Mucosa of rectum (tissue), 2 donors: ENCODE measurements around the gene DYNC1I1.

ENCODE experiments used
- H3K27ac ChIP-seq, 2 donors: one replicate each; pipeline ENCODE4 v1.7.0; 2013; ENCODE audit warnings: inconsistent platforms in 2 of 2, low read depth in 2 of 2, low read length in 2 of 2
- H3K27me3 ChIP-seq, 2 donors: one replicate each; pipeline ENCODE4 v1.7.0; 2013; ENCODE audit warnings: low read length in 2 of 2; ENCODE audit not compliant: control insufficient read depth in 2 of 2, insufficient read depth in 2 of 2
- H3K36me3 ChIP-seq, 2 donors: one replicate each; pipeline ENCODE4 v1.7.0; 2013; ENCODE audit warnings: low read length in 2 of 2; ENCODE audit not compliant: control insufficient read depth in 2 of 2, insufficient read depth in 2 of 2
- H3K4me1 ChIP-seq, 2 donors: one replicate each; pipeline ENCODE4 v1.7.0; 2013; ENCODE audit warnings: low read length in 2 of 2, mild to moderate bottlenecking in 1 of 2; ENCODE audit not compliant: control insufficient read depth in 2 of 2, insufficient read depth in 2 of 2
- H3K4me3 ChIP-seq, 2 donors: one replicate each; pipeline ENCODE4 v1.7.0; 2013; ENCODE audit warnings: low read length in 2 of 2
- H3K9ac ChIP-seq, 2 donors: one replicate each; pipeline ENCODE4 v1.7.0; 2013; ENCODE audit warnings: low read length in 2 of 2, low read depth in 1 of 2, mild to moderate bottlenecking in 1 of 2
- H3K9me3 ChIP-seq, 2 donors: one replicate each; pipeline ENCODE4 v1.7.0; 2013; ENCODE audit warnings: low read length in 2 of 2; ENCODE audit not compliant: control insufficient read depth in 2 of 2
- donor health status: healthy.
- donor health status: Normal muscosa, but diverticular disease.

The DYNC1I1 gene

DNA sequence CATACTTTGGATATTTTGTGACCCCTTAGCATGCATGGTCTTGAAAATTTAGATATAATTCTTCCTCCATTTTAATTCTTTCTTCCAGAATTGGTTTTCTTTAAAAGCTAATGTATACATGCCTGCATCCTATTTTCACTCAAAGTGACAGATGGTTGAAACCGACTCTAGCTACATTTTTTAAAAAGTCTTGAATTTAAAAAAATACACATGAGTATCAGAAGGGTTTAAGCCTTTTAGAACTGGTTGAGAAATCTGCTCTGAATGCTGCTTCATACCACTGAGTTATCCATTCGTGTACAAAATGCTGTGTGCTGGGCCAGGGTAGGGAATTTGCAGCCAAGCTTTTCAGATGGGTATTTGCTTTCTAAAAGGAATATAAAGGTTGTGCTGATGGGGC is 16.5 kb downstream of the DYNC1I1 start:
- Histone ChIP-seq H3K27ac (no peak overlapping the region), H3K4me1 (no peaks in the 10 kb centered on the region), H3K27me3 (no peaks in the 10 kb centered on the region), H3K4me3 (no peak overlapping the region), H3K9ac (no peak overlapping the region), H3K9me3 (no peaks in the 10 kb centered on the region), H3K36me3 (no peaks in the 10 kb centered on the region)

DNA sequence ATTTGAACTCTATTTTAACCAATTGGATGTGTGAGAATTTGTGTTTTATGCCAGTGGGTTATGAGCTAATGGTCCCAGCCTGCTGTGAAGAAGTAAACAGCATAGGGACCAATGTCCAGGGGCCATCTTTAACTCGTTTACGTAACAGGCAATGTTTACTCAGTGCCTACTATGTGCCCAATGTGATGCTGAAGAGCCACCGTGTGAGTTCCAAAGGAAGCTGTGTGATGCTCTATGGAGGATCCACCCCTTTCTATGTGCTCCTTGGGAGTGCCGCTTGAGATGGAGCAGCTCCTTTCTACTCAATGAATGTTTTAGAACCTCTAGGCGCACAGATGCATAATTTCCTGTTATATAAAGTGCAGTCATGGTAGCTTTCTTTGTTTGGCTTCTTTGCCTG is 21.3 kb downstream of the DYNC1I1 start:
- Histone ChIP-seq H3K4me1 (no peaks in the 10 kb centered on the region), H3K36me3 (no peaks in the 10 kb centered on the region), H3K4me3 (no peak overlapping the region), H3K27ac (no peak overlapping the region), H3K27me3 (no peaks in the 10 kb centered on the region), H3K9me3 (no peaks in the 10 kb centered on the region), H3K9ac (no peak overlapping the region)

DNA sequence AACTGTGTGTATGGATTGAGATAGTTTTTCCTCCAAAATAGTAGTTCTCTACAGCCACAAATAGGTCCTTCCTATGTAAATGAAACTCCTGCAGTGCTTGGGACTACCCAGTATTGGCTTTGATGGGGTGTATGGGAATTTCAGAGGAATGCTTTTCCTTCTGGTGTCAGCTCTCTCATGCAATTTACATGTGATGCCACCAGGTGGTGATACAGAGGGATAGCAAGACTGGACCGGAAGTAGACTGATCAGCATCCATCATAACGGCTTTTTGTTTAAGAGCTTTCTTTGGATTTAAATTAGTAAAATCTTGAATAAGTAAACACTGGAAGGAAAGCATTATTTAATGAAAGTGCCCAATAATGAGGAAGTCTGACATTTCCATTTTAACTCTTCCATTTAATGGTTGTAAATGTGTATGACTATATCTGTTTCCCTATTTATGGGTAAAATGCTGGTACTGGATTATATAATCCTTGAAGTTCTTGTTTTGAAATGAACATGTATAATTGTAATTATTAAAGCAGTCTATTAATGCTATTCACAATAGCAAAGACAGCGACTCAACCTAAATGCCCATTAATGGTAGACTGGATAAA is 22.7 kb downstream of the DYNC1I1 start:
- H3K27ac ChIP-seq: no peak overlapping the region
- H3K36me3 ChIP-seq: no peaks in the 10 kb centered on the region
- no peaks in the 10 kb centered on the region for H3K27me3 ChIP-seq
- no peak overlapping the region for H3K9ac ChIP-seq
- no peaks in the 10 kb centered on the region for H3K9me3 ChIP-seq
- no peaks in the 10 kb centered on the region for H3K4me1 ChIP-seq
- no peak overlapping the region for H3K4me3 ChIP-seq

DNA sequence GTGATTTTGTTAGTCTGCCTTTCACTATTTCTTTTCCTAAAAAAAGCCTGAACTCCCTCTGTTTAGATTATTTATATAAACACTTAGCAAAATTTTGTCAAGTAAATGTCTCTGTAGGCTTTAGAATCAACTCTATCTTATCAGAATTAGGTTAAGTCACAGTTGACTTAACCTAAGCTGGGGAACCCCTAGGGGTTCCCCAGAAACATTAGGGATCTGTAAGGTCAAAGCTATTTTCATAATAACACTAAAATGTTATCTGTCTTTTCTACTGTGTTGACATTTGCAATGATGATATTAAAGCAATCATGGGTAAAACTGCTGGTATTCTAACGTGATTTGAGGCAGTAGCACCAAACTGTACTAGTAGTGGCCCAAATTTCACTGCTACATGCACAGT is 24.3 kb downstream of the DYNC1I1 start:
- no peaks in the 10 kb centered on the region for H3K36me3 ChIP-seq
- no peaks in the 10 kb centered on the region for H3K27me3 ChIP-seq
- no peak overlapping the region for H3K9ac ChIP-seq
- H3K4me1 ChIP-seq: no peaks in the 10 kb centered on the region
- no peak overlapping the region for H3K27ac ChIP-seq
- H3K4me3 ChIP-seq: no peak overlapping the region
- no peaks in the 10 kb centered on the region for H3K9me3 ChIP-seq

DNA sequence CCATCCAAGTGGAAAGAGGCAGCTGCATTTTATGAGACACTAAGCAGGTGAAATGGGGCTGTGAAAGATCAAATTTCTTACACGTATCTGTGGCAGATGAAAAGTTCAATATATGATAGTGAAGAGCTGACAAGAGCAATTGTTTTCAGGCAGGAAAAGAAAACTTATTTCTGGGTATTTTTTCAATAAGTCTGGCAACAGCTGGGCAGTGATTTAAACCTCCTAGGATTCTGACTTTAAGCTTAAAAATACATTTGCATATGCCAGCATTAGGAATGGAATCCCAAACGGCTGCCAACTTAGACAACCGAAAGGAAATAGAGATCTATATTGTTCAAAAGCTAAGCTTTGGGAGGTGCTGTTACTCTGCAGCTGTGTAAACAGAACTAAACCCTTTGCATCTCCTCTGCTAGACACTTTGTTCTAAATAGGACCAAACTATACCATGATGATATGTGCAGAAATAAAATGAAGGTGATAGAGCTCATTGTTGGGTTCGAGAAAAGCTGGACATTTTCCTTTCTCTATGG is 26.1 kb downstream of the DYNC1I1 start:
- Histone ChIP-seq H3K9ac (no peak overlapping the region), H3K9me3 (no peaks in the 10 kb centered on the region), H3K27me3 (no peaks in the 10 kb centered on the region), H3K36me3 (no peaks in the 10 kb centered on the region), H3K4me3 (no peak overlapping the region), H3K27ac (no peak overlapping the region), H3K4me1 (no peaks in the 10 kb centered on the region)

DNA sequence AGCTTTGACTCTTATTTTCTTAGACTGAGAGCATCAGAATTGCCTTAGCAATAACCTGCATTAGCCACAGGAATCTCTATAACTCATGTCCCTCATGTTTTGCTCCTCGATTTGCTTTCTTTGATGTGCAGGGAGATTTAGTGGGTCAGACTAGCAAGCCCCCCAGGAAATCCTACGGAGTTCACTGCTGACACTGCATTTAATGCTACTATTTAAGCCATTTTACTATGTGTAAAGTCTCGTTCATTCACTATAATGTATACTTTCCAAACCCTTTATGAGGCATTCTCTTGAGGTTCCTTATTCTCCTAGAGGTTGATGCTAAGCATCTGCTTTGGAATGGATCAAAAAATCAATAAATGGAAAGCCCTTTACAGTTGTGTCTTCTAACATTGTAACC is 28.4 kb downstream of the DYNC1I1 start:
- H3K36me3 ChIP-seq: no peaks in the 10 kb centered on the region
- no peak overlapping the region for H3K27ac ChIP-seq
- no peak overlapping the region for H3K4me3 ChIP-seq
- no peaks in the 10 kb centered on the region for H3K27me3 ChIP-seq
- no peaks in the 10 kb centered on the region for H3K4me1 ChIP-seq
- H3K9me3 ChIP-seq: no peaks in the 10 kb centered on the region
- H3K9ac ChIP-seq: no peak overlapping the region

DNA sequence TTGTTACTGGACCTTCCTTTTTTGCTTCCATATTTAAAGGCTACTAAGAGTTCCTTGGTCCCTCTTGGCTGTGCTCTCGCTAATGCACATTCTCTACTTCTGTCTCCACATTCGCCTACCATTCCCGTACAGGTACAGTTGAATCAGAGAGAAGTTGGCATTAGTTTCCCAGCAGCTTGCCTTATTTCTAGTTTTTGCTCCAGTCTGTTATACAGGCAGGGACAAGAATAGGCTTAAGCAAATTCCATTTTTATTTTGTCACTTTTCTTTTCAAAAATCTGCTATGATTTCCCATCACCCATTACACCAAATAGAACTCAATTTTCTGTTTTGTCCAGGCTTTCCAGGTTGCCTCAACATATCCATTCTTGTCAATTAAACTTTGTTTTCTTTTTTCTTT is 29.9 kb downstream of the DYNC1I1 start:
- Histone ChIP-seq H3K9ac (no peak overlapping the region), H3K36me3 (no peaks in the 10 kb centered on the region), H3K27me3 (no peaks in the 10 kb centered on the region), H3K4me1 (no peaks in the 10 kb centered on the region), H3K9me3 (no peaks in the 10 kb centered on the region), H3K27ac (no peak overlapping the region), H3K4me3 (no peak overlapping the region)

DNA sequence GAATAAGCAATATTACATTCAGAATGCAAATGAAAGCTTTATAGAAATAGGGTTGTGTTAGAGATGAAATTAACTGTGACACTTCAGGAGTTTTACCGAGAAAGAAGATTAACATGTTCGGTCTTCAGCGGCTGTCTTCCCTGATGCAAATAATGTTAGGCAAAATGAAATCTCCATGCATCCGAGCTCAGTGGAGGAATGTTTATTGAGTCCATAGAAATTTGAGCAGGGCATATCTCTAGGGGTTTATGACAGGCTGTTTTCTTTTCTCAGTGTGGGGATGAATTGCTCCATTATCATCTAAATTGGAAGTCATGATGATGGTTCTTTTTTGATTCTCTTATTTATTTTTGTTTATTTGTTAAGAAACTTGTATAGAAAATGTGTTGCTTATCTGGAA is 31.7 kb downstream of the DYNC1I1 start:
- Histone ChIP-seq H3K36me3 (no peaks in the 10 kb centered on the region), H3K27ac (no peak overlapping the region), H3K9me3 (no peaks in the 10 kb centered on the region), H3K4me1 (no peaks in the 10 kb centered on the region), H3K9ac (no peak overlapping the region), H3K4me3 (no peak overlapping the region), H3K27me3 (no peaks in the 10 kb centered on the region)

DNA sequence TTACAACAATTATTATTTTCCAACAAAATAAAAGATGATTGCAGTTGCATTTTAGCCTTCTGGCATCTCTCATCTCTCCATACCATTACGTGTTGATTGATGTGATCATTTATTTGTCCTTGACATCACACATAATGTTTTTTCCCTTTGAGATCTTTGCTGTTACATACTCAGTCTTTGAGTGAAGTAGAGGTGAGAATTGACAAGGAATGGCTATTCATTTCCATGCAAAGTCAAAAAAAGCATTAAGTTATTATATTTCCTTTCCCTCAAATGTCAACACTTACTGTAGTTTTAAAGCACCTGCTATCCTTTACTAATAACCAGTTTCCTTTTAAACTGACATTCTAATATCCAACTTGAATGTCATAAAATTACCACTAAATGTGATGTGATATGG is 33.6 kb downstream of the DYNC1I1 start:
- Histone ChIP-seq H3K9me3 (no peaks in the 10 kb centered on the region), H3K27ac (no peak overlapping the region), H3K27me3 (no peaks in the 10 kb centered on the region), H3K4me1 (no peaks in the 10 kb centered on the region), H3K4me3 (no peak overlapping the region), H3K36me3 (no peaks in the 10 kb centered on the region), H3K9ac (no peak overlapping the region)

DNA sequence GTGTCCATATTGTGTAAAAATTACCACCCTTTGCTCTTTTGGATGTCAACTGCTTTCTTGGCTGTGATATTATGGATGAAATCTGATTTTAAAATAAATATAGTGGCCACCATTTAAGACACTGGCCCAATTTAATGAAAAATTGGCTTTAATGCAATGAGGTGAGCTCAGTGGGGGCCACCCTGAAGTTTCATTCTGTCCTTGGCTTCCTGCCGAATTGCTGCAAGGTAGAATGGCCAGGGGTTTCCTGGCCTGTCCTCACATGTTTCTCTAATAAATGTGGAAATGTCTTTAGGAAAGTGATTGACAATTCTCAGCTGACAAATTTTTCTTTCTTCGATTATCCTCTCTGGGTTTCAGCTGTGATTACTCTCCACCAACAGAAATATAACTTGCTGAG is 36.0 kb downstream of the DYNC1I1 start:
- Histone ChIP-seq H3K4me3 (no peak overlapping the region), H3K4me1 (no peaks in the 10 kb centered on the region), H3K27me3 (no peaks in the 10 kb centered on the region), H3K9ac (no peak overlapping the region), H3K9me3 (no peaks in the 10 kb centered on the region), H3K36me3 (no peaks in the 10 kb centered on the region), H3K27ac (no peak overlapping the region)
